ENCODE measurements around the gene CENPX.
A peak's percentile ranks its signal among the peaks of the same experiment; 100 is the strongest.

The CENPX gene

GRCh38 chr17:82008258-82008940 lies 14.3 kb downstream of the CENPX start:
- no peak overlapping the region for H3K4me3 ChIP-seq (ENCODE audit: low read depth, low read length)
- no peak for DNase-seq (ENCODE audit: low read depth, low spot score)
- no peak for TF ChIP-seq CTCF (IDR thresholded peaks at IDR 0.05; ENCODE audit: low read depth, low read length)
- in situ Hi-C loops (cut with HindIII; ENCODE audit: low sequenced_read_pairs): no loop called here

GRCh38 chr17:82007495-82008257 lies 15.0 kb downstream of the CENPX start:
- peak; percentile 30 for TF ChIP-seq CTCF (IDR thresholded peaks at IDR 0.05; ENCODE audit: low read depth, low read length)
- in situ Hi-C loops (cut with HindIII; ENCODE audit: low sequenced_read_pairs): no loop called here

GRCh38 chr17:82007228-82007494 lies 15.5 kb downstream of the CENPX start:
- TF ChIP-seq CTCF (IDR thresholded peaks at IDR 0.05; ENCODE audit: low read depth, low read length): no peak
- DNase-seq (ENCODE audit: low read depth, low spot score): no peak

More at GRCh38 chr17:82007495-82008257, 15.0 kb downstream of the CENPX start:
- no peak overlapping the region for H3K4me3 ChIP-seq (ENCODE audit: low read depth, low read length)
- peak; percentile 30 for DNase-seq (ENCODE audit: low read depth, low spot score)

GRCh38 chr17:82006468-82007227 lies 16.0 kb downstream of the CENPX start:
- no peak overlapping the region for H3K4me3 ChIP-seq (ENCODE audit: low read depth, low read length)
- peak; percentile 29 for DNase-seq (ENCODE audit: low read depth, low spot score)
- no peak for TF ChIP-seq CTCF (IDR thresholded peaks at IDR 0.05; ENCODE audit: low read depth, low read length)
- in situ Hi-C loops (cut with HindIII; ENCODE audit: low sequenced_read_pairs): no loop called here

More at GRCh38 chr17:82007228-82007494, 15.5 kb downstream of the CENPX start:
- in situ Hi-C loops (cut with HindIII; ENCODE audit: low sequenced_read_pairs): no loop called here
- no peak overlapping the region for H3K4me3 ChIP-seq (ENCODE audit: low read depth, low read length)

- no peak overlapping the region for H3K4me3 ChIP-seq (ENCODE audit: low read depth, low read length)
- no peak for DNase-seq (ENCODE audit: low read depth, low spot score)
- in situ Hi-C loops (cut with HindIII; ENCODE audit: low sequenced_read_pairs): no loop called here
- TF ChIP-seq CTCF (IDR thresholded peaks at IDR 0.05; ENCODE audit: low read depth, low read length): no peak
Observed at GRCh38 chr17:82005701-82006348, 16.9 kb downstream of the CENPX start.
